G401.6 (cell line): ENCODE data around the gene VAPB.

Experiments used
- FAIRE-seq: peaks from 2 replicates; lab custom pipeline; 2012; peaks lifted over from hg19 to GRCh38; lab: Jason Lieb, UNC

Gene VAPB

DNA sequence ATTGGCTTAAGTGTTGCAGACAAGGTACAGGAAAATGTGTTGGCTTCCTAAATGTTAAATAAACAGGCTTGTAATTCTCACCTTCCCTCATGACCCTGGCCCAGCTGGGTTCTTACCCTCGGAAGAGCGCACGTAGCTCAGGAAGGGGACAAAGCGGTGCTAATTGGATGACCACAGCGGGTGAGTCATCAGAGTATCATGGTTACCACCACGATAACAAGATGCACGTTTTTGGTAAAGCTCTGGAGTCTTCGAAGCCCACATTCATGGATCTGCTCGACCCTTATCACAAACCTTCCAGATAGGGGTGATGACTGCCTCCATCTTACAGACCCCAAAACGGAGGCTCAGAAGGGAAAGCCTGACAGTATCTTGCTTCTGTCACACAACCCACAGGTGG is 93.4 kb downstream of the VAPB start:
- no peak for FAIRE-seq

DNA sequence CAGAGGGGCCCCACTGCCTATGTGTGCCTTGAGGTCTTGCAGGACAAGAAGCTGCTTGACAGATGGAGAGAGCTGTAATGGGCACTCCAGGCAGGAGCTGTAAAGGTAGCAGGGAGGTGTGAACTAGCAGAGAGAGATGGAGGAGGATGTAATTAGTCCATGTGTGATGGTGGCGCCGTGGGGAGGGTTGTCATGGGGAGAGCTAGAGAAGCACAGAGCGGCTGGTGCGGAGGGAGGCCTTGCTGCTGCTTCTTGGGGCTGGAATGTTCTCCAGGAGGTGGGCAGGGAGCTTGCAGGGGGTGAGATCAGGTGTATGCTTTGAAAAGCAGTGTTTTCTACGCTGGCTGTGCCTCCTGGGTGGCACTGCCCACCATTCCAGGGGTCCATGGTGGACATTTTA is 94.0 kb downstream of the VAPB start:
- no peak for FAIRE-seq

DNA sequence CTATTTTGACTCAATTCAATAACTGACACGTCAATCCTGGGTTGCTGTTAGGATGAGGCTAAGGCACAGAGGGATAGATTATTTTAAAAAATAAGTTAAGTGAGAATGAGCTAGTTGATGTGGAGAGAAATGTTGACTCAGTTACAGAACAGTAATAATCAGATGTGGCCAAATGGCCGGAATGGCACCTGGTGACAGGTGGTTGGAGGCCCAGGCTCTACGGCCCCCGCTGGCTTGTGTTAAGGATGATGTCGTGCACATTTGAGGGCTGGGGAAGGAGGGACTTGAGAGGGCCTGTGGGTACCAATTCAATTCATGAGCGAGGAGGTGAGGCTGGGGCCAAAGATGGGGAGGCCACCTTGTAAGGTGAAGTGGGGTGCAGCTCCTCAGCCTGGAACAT is 94.4 kb downstream of the VAPB start:
- FAIRE-seq: no peak

DNA sequence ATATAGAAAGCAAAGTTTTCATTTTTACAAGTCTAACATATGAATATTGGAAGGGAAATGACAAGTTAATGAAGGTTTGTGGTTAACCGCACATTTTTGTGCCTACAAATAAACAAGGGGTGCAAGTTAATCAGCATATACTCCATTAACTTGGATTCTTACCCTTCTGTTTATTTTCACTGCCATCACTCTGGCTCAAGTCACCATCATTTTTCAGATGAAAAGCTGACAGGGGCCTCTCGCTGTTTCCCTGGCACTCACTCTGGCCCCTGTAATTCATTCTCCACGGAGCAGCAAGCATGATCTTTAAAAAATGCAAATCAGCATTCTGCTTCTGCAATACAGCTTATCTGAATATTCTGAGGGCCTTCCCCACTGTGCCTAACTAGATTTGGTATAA is 96.4 kb downstream of the VAPB start:
- FAIRE-seq: no peak

DNA sequence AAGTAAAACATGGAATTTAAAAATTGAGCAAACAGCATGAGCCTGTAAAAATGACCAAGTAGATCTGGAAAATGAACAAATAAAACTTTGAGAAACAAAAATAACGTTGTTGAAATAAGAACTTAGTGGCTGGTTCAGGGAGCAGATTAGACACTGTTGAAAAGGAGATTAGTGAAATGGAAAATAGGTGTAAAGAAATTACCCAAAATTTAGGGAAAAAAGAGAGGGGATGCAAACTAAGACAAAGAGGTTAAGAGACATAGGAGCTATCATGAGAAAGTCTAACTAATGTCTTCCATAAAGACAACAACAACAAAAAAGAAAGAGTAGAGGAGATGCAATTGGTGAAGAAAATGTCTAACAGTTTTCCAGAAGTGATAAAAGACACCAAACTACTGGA is 97.2 kb downstream of the VAPB start:
- FAIRE-seq: no peak

DNA sequence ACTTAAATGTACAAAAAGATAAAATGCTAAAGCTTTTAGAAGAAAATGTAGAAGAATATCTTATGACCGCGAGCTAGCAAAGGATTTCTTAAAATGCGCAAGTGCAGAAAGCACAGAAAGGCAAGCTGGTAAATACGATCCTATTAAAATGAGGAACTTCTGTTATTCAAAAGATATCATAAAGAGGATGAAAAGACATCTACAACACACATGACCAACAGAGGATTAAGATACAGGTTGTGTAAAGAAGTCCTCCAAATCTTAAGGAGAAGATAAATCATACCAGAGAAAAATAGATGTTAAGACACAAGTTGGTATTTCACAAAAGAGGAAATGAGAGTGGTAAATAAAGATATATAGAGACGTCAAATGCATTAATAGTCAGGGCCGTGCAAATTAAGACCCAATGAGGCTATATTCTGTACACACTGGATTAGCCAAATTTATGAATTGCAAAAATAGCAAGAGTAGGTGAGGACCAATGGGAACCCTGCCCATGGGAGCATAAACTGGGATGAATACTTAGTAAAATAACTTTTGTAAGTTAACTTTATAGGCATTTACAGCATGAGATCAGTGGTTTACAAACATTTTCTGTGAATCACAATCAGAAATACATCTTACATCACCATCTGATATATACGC is 103.2 kb downstream of the VAPB start:
- no peak for FAIRE-seq

DNA sequence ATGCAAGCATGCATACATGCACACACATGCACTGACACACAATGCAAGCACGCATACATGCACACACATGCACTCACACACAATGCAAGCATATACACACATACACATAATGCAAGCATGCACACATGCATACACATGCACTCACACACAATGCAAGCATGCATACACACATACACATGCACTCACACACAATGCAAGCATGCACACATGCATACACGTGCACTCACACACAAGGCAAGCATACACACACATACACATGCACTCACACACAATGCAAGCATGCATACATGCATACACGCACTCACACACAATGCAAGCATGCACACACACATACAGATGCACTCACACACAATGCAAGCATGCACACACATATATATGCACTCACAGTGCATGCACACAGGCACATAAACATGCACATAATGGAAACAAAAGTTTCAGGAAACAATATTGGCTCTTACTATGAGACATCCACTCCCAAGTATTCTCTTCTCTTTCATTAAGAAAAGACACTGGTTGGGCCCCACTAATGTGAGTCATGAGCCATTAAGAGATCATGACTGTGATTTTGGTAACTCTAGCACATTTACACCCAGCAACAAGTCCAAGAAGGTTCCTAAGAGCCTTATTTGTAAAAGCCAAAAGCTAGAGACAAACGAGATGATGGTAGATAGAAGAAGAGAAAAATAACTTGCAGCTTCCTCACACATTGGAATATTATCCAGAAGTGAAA is 103.9 kb downstream of the VAPB start:
- no peak for FAIRE-seq

DNA sequence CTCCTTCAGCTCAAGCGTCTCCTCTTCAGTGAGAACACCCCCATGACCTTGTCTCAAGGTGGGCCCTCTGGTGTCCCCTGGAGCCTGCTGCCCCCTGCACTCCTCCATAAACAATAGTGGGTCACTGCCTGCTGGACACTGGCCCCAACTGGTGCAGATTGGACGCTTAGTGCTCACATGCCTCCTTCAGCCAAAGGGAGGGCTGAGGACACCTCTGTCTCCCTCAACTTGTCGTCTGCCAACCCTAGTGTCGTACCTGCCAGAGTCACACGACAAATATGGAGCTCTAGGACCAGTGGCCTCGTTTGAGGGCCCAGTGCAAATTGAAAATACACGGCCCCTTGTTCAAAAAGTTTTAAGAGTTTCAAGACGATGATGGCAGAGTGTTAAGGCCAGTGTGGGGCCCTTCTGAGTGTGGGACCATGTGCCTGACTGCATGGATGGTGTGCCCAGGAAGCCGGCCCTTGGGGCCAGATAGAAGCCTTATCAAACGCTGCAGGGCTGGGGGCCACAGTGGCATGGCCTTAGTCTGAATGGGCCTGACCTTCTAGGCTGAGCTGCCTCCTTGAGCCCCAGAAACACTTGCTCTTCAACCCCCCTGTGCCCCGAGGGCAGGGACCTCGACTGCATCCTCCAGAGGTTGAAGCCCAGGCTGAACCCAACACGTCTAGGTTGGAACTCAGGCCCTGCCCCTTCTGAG is 106.0 kb downstream of the VAPB start:
- FAIRE-seq: no peak

DNA sequence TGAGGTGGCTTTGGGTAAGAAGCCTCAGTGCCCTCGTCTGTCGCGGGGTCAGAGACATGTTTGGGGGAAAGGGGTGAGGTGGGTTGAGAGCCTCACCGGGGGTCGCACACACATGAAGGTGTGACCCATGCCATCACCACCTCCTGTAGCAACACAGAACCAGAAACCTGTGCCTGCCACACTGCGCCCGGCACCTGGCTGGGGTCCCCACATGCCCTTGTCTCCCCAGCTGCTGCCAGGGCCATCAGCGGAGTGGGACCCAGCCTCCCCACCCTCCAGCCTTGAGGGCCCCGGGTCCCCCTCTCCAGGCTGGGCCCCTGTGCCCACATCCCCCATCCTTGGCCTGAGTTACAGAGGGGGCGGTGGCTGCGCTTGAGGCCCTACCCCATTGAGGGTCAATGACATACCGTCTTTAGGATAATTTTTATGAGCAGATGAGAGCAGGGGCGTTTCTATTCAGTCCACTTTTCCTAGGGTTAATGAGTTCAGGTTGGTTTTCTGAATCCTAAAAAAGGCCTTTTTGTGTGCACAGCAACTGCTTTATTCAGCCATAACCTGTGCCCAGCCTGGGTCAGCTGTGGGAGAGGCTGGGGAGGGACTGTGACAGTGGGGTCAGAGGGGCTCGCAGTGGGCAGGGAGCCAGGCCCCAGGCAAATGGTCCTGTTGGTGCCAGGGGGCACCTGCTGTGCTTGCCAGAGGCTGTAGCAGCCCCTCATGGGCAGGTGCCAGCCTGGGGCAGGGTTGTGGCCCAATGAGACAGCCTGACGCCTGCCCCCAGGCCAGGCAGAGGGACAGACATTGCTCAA is 106.8 kb downstream of the VAPB start:
- FAIRE-seq: no peak

DNA sequence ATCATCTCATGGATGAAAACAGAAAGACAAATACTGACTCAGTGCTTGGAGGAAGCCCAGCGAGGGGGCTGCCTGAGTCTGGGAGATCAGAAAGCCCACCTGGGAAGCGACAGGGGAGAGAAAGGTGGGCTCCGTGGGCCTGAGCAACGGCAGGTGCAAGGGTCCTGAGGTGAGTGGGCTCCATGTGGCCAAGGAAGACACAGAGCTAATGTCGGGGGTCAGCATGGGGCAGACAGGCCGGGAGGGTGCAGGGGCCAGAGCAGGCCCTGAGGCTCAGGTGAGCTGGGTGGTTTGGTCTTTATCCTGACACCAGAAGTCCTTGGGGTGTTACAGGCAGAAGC is 107.4 kb downstream of the VAPB start:
- no peak for FAIRE-seq

DNA sequence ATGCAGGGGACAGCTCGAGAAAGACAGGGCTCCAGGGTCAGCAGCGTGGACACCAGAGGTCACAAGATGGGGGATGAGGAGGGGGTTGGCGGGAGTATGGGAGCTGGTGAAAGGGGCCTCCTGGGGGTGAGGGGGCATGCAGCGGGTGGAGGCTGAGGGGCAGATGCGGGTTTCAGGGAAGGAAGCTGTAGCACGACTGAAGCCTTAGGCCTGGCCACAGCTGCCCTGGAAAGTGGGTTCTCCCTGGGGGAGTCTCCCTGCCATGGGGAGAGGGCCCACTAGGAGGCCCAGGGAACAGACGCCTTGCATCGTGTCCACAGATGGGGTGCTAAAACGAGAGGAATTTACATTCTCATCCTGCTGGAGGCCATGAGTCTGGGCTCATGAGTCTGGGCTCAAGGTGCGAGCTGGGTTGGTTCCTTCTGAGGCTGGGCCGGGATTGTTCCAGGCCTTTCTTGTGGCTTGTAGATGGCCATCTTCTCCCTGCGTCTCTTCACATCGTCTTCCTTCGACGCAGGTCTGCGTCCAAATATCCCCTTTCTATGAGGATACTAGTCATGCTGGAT is 108.1 kb downstream of the VAPB start:
- no peak for FAIRE-seq

DNA sequence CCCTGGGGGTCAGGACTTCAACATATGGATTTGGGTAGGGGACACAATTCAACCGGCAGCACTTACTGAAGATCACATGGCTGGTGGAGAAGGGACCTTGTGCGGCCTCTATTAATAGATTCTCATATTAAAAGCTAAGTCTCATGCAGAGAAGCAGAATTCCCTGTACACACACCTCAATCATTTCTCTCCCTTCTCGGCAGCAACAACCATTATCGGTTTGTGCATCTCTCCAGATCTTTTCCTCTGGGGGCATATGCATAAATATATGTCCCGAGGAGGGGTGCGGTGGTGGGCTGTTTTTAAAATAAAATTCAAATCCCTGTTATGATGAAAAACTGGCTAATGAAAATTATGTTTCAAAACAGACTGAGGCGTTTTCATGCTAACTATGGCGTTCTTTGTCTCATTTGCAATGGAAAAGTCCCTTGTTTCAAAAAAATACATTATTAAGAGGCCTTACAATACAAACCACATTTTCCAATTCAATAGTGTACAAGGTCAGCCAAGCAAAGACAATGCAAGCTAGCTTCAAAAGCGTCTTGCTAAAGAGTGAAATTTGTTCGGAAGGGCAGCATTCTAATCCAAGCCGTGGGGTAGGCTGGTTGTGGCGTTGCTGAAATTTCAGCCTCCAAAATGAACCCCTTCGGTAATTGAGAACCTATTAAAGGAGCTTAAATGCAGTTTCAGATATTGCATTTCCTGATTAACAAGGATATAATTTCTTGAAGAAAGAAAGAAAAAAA is 108.9 kb downstream of the VAPB start:
- no peak for FAIRE-seq

DNA sequence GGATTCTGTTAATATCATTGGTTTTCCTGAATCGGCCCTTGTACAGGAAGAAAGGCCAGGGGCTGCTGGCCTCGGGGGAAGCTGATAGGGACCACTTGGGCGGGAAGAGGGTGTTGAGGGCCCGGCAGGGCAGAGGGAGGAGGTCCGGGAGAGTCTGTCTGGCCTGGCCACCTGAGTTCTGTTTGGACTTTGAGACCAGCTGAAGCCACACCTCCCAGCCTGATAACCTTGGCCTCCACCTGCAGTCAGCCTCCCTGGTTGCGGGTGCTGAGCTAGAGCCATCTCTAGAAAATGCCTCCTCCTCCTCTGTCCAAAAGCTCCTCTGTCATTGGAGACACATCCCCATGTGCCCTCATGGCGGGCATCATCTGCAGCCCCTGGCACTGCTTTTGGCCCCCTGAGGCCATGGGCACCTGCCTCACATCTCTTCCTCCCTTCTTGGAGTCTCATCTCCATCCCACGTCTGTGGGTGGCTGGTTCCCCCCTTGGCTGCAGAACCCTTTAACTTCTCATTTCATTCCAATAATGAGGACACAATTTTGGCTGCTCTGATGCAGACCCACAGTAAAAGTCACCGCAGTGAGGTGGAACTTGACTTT is 109.5 kb downstream of the VAPB start:
- no peak for FAIRE-seq

DNA sequence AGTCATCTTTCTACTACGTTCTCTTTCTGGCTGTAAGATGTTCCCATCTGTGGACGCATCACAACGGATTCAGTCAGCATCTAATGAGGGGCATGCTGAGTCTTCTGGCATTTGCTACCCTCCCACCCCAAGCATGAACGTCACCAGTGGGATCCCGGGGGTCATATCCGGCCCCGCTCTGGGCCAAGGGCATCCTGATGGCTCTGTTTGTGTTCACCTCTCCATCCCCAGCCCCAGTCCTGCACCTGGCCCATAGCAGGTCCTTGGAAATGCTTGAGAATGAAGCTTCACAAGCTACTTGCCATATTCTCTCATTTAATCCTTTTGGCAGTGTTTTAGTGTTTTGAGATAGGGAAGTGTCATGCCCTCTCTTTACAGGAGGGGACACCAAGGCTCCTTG is 111.2 kb downstream of the VAPB start:
- FAIRE-seq: no peak
